Kidney (tissue), 14 donors: Measurements from ENCODE around the gene SLC7A9. TPM values are rescaled to one million over a fixed set of nuclear protein-coding genes. Genes with fewer than 3 reads are reported as not detected.

Source experiments
- DNase-seq, 5 donors: peaks; one replicate each; pipeline ENCODE4 v3.0.0-alpha.2; 2013 to 2020
- FAIRE-seq: peaks from 2 replicates; lab custom pipeline; 2012; peaks lifted over from hg19 to GRCh38; lab: Jason Lieb, UNC
- H3K27ac ChIP-seq, 2 donors: one replicate each; pipeline ENCODE4 v1.7.0; 2013; ENCODE audit warnings: low read depth in 2 of 2, low read length in 2 of 2, inconsistent platforms in 1 of 2
- H3K27me3 ChIP-seq: one replicate; pipeline ENCODE4 v1.7.1; 2013; ENCODE audit warnings: low read length, inconsistent platforms; ENCODE audit not compliant: control insufficient read depth, insufficient read depth
- H3K36me3 ChIP-seq, 3 donors: one replicate each; pipeline versions ENCODE4 v1.7.0 to v1.7.1; 2013; ENCODE audit warnings: low read length in 3 of 3, control low read depth in 1 of 3, inconsistent platforms in 1 of 3; ENCODE audit not compliant: insufficient read depth in 3 of 3, control insufficient read depth in 2 of 3
- H3K4me1 ChIP-seq, 3 donors: one replicate each; pipeline versions ENCODE4 v1.7.0 to v1.7.1; 2013; ENCODE audit warnings: low read length in 3 of 3, inconsistent platforms in 1 of 3, low read depth in 1 of 3; ENCODE audit not compliant: control insufficient read depth in 2 of 3, insufficient read depth in 2 of 3
- H3K4me3 ChIP-seq, 3 donors: one replicate each; pipeline versions ENCODE4 v1.7.0 to v1.8.1; 2013; ENCODE audit warnings: low read length in 3 of 3, control low read depth in 1 of 3, inconsistent platforms in 1 of 3
- H3K9ac ChIP-seq, 3 donors: one replicate each; pipeline versions ENCODE4 v1.7.0 to v1.7.1; 2013; ENCODE audit warnings: low read length in 3 of 3, control low read depth in 1 of 3, inconsistent platforms in 1 of 3
- H3K9me3 ChIP-seq, 3 donors: one replicate each; pipeline versions ENCODE4 v1.7.0 to v1.7.1; 2013; ENCODE audit warnings: low read length in 3 of 3, control low read depth in 1 of 3, inconsistent platforms in 1 of 3; ENCODE audit not compliant: control insufficient read depth in 2 of 3, insufficient read depth in 1 of 3
- intact Hi-C: fragments of 100-400 bp; cut with DNase I; formaldehyde crosslinking; loops from one replicate; pipeline ENCODE4 v1.11.1; 2022
- polyA plus RNA-seq: library from polyadenylated mRNA; stranded (reverse); fragments of 350-450 nt; fragmentation: Illumina TruSeq; extraction: RNeasy Lipid Tissue Mini Kit (QIAGEN cat#74804); gene quantifications from one replicate; pipeline ENCODE4 v1.2.3, GENCODE V29; 2014; ENCODE audit warnings: low read depth, low replicate concordance; ENCODE audit not compliant: insufficient read depth
- total RNA-seq: library from RNA; stranded (reverse); fragmentation: NEBNext Ultra II Directional; extraction: Animal tissue kit (Norgen Biotek cat#: 25700); gene quantifications from one replicate; pipeline ENCODE4 v1.2.1, GENCODE V29; 2021
- TF ChIP-seq, protein P1 (sequence below): IDR thresholded peaks from 3 replicates; pipeline ENCODE4 v1.5.1; 2012; ENCODE audit warnings: mild to moderate bottlenecking, moderate library complexity, borderline replicate concordance; ENCODE audit not compliant: insufficient read depth; ENCODE audit errors: extremely low read depth
- donor health status: control.
- donor health status: control.
- donor health status: control.
- donor health status: control.
- donor health status: control.
- donor health status: DM: yes; HTN: yes; CAD: no.
- donor health status: Normal renal cell carcinoma (clear cell type).

The SLC7A9 gene
- total and polyA plus RNA-seq, 2 donors from 2014 or later = 2.6 to 40.0 TPM

DNA sequence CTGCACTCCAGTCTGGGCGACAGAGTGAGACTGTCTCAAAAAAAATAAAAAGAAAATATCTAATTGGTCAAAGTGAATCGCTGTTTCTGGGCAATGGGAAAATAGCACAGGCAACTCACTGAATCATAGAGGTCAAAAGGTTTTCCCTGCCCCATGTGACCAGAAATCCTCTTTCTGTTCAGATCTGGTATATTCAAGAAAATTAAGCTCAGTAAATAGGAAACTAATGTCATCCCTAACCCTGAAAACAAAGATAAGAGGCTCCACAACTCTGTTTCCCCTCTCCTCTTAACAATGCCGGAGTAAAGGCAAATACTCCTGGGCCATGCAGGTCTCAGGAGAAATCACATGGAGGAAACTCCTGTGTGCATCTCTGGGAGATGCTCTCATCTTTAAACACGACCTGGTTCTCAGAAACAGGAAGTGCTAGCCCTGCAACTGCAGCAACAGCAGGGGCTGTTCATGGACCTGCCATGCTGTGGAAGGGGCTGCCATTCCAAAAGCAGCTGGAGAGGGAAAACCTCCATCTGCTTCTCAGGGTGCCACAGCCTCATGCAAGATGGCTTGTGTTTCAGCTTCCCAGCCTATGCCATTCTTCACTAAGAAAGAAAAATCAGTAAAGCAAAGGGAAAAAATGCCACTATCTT, 47.5 kb upstream of the SLC7A9 start:
- TF ChIP-seq, protein P1, sequence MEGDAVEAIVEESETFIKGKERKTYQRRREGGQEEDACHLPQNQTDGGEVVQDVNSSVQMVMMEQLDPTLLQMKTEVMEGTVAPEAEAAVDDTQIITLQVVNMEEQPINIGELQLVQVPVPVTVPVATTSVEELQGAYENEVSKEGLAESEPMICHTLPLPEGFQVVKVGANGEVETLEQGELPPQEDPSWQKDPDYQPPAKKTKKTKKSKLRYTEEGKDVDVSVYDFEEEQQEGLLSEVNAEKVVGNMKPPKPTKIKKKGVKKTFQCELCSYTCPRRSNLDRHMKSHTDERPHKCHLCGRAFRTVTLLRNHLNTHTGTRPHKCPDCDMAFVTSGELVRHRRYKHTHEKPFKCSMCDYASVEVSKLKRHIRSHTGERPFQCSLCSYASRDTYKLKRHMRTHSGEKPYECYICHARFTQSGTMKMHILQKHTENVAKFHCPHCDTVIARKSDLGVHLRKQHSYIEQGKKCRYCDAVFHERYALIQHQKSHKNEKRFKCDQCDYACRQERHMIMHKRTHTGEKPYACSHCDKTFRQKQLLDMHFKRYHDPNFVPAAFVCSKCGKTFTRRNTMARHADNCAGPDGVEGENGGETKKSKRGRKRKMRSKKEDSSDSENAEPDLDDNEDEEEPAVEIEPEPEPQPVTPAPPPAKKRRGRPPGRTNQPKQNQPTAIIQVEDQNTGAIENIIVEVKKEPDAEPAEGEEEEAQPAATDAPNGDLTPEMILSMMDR = no peak
- no peak for FAIRE-seq
- Histone ChIP-seq H3K4me3 (no peak overlapping the region), H3K36me3 (peaks cover 2 to 6% (median 2%) of the 10 kb centered on the region in 3 donors), H3K9me3 (no peaks in the 10 kb centered on the region), H3K9ac (no peak overlapping the region), H3K4me1 (no peaks in the 10 kb centered on the region), H3K27me3 (no peaks in the 10 kb centered on the region), H3K27ac (no peak overlapping the region)
- intact Hi-C loops = no loop called here
- DNase-seq = no peak

DNA sequence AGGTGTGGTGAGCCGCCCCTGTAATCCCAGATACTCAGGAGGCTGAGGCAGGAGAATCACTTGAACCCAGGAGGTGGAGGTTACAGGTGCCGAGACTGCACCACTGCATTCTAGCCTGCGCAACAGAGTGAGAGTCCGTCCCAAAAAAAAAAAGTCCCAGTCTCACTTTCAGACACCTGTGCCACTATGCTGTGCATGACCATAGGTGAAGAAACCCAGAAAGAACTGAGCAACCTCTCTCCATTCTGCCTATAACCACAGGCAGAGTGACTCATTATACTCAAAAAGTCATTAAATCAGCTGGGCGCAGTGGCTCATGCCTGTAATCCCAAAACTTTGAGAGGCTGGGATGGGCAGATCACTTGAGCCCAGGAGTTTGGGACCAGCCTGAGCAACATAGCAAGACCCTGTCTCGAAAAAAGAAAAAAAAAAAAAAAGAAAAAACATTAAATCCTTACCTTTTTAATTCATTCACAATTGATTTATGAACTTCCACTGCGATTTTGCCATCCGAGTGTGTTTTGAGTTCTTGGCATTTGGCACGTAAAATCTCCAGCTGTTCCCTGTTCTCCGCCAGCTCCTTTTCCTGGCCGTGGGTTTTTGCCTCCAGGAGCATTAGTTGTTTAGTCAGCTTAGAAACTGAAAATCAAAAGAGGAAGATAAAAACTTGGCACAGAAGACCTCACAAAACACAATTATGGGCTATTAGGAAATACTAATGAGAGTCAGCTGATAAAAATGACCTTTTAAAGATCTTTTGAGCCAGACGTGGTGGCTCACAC, 45.5 kb upstream of the SLC7A9 start:
- no peak overlapping the region for H3K27ac ChIP-seq
- intact Hi-C loops = no loop called here
- no peak overlapping the region for H3K4me3 ChIP-seq
- no peaks in the 10 kb centered on the region for H3K27me3 ChIP-seq
- H3K4me1 ChIP-seq = no peaks in the 10 kb centered on the region
- TF ChIP-seq, protein P1 = no peak
- peaks cover 0 to 6% (median 2%) of the 10 kb centered on the region in 3 donors for H3K36me3 ChIP-seq
- DNase-seq (no peak), FAIRE-seq (no peak)
- no peaks in the 10 kb centered on the region for H3K9me3 ChIP-seq
- H3K9ac ChIP-seq = no peak overlapping the region

DNA sequence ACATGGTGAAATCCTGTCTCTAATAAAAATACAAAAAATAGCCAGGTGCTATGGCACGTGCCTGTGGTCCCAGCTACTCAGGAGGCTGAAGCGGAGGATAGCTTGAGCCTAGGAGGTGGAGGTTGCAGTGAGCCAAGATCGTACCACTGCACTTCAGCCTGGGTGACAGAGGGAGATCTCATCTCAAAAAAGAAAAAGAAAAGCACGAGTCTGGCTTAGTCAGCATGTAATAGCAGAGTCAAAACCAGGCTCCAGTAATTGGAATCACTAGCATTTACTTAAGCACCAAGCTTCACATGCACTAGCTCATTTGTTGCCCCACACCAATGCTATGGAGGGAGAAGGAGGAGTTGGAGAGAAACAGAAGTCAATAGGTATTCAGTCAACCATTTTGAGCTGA, 41.9 kb upstream of the SLC7A9 start:
- intact Hi-C loops = no loop called here
- TF ChIP-seq, protein P1 = no peak
- H3K36me3 ChIP-seq = peaks cover 0 to 7% (median 3%) of the 10 kb centered on the region in 3 donors
- no peak overlapping the region for H3K4me3 ChIP-seq
- no peak overlapping the region for H3K27ac ChIP-seq
- H3K4me1 ChIP-seq = no peaks in the 10 kb centered on the region
- no peak for DNase-seq
- no peaks in the 10 kb centered on the region for H3K27me3 ChIP-seq
- H3K9me3 ChIP-seq = no peaks in the 10 kb centered on the region
- no peak overlapping the region for H3K9ac ChIP-seq
- FAIRE-seq = no peak
